Skeletal muscle satellite cell (primary cell): ENCODE results near the gene FGD5.

Experiments used
- H3K27me3 ChIP-seq: 2 replicates; pipeline ENCODE4 v1.7.0; 2013; ENCODE audit warnings: low read length; ENCODE audit not compliant: control insufficient read depth, insufficient read depth
- H3K36me3 ChIP-seq: 2 replicates; pipeline ENCODE4 v1.7.0; 2013; ENCODE audit warnings: mild to moderate bottlenecking, control low read depth, low read length; ENCODE audit not compliant: insufficient read depth
- H3K4me1 ChIP-seq: 2 replicates; pipeline ENCODE4 v1.7.0; 2013; ENCODE audit warnings: low read length; ENCODE audit not compliant: control insufficient read depth, insufficient read depth
- H3K4me2 ChIP-seq: 2 replicates; pipeline ENCODE4 v1.7.0; 2013; ENCODE audit warnings: mild to moderate bottlenecking, low read length
- H3K4me3 ChIP-seq: 2 replicates; pipeline ENCODE4 v1.7.0; 2013; ENCODE audit warnings: low read length
- H3K9ac ChIP-seq: 2 replicates; pipeline ENCODE4 v1.7.0; 2013; ENCODE audit warnings: mild to moderate bottlenecking, low read depth, low read length, moderate library complexity
- H3K9me3 ChIP-seq: replicated peaks from 2 replicates; pipeline ENCODE4 v1.7.0; 2013; ENCODE audit warnings: mild to moderate bottlenecking, control low read depth, low read length

Gene FGD5

GRCh38 chr3:14957925-14958324, 139.2 kb downstream of the FGD5 start:
- no peak overlapping the region for H3K9ac ChIP-seq

GRCh38 chr3:14959359-14959943, 140.7 kb downstream of the FGD5 start:
- Histone ChIP-seq H3K9ac (no peak overlapping the region), H3K27me3 (no peaks in the 10 kb centered on the region), H3K36me3 (no peaks in the 10 kb centered on the region), H3K4me2 (no peak overlapping the region), H3K9me3 (no peaks in the 10 kb centered on the region), H3K4me1 (peaks cover 15% of the 10 kb centered on the region), H3K4me3 (no peak overlapping the region)

More at GRCh38 chr3:14957925-14958324, 139.2 kb downstream of the FGD5 start:
- Histone ChIP-seq H3K9me3 (no peaks in the 10 kb centered on the region), H3K4me3 (no peak overlapping the region), H3K36me3 (no peaks in the 10 kb centered on the region), H3K4me1 (peaks cover 12% of the 10 kb centered on the region), H3K4me2 (no peak overlapping the region), H3K27me3 (no peaks in the 10 kb centered on the region)

DNA sequence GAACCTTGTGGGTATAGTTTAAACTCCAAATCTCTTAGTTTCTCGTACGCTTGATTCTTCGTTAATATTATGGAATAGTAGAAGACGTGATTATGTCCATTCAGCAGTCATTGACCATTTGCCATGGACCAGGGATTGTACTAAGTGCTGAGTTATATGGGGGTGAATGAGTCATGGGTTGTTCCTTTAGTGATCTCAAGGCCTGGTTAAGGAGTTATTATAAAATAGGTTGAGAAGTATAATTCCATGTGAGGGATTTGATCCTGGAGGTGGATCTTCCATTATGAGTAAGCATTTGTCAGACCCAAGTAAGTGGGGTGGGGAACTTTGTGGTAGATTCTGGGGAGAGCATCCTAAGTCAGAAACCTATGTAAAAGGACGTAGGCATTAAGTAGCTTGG, 144.0 kb downstream of the FGD5 start:
- H3K9ac ChIP-seq, result no peak overlapping the region
- H3K36me3 ChIP-seq, result peaks cover 3% of the 10 kb centered on the region
- H3K4me2 ChIP-seq, result peak overlapping the region; percentile 4
- H3K27me3 ChIP-seq, result no peaks in the 10 kb centered on the region
- no peaks in the 10 kb centered on the region for H3K9me3 ChIP-seq
- H3K4me3 ChIP-seq, result no peak overlapping the region
- H3K4me1 ChIP-seq, result peaks cover 15% of the 10 kb centered on the region

DNA sequence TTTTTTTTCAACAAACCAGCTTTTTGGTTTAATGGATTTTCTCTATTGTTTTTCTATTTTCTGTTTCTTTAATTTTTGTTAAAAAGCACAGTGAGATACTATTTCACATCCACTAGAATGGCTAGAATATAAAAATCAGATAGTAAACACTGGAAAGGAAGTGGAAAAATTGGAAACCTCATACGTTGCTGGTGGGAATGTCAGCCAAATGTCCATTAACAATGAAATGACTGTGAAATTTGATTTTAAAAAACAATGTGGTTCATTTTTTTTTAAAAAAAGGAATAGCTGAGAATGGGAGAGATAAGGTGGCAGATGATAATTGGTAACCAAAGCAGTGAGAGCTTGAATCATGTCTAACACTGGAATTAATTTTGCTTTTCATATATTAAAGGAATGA, 148.5 kb downstream of the FGD5 start:
- Histone ChIP-seq H3K36me3 (peaks cover 4% of the 10 kb centered on the region), H3K4me2 (no peak overlapping the region), H3K27me3 (no peaks in the 10 kb centered on the region), H3K9me3 (no peaks in the 10 kb centered on the region), H3K9ac (no peak overlapping the region), H3K4me3 (no peak overlapping the region), H3K4me1 (peaks cover 10% of the 10 kb centered on the region)

DNA sequence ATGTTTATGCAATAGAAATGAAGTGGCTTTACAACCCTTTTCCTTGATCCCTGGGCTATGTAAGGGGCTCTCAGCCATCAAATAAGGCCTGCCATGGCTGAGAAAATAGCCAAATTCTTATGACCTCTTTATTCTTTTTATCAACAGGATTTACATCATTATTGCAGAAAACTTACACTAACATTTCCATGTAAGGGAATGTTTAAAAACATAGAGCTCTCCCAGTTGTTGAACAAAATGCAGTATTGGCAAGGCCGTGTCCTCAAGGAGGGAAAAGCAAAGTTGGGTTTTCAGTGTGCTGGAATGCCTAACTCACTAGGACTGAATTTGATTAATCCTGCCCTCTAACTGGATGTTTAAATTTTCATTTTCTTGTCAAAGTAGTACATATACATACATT, 150.9 kb downstream of the FGD5 start:
- H3K9me3 ChIP-seq, result no peaks in the 10 kb centered on the region
- H3K36me3 ChIP-seq, result peaks cover 16% of the 10 kb centered on the region
- H3K4me2 ChIP-seq, result no peak overlapping the region
- no peaks in the 10 kb centered on the region for H3K27me3 ChIP-seq
- no peak overlapping the region for H3K9ac ChIP-seq
- no peak overlapping the region for H3K4me3 ChIP-seq
- H3K4me1 ChIP-seq, result no peaks in the 10 kb centered on the region

DNA sequence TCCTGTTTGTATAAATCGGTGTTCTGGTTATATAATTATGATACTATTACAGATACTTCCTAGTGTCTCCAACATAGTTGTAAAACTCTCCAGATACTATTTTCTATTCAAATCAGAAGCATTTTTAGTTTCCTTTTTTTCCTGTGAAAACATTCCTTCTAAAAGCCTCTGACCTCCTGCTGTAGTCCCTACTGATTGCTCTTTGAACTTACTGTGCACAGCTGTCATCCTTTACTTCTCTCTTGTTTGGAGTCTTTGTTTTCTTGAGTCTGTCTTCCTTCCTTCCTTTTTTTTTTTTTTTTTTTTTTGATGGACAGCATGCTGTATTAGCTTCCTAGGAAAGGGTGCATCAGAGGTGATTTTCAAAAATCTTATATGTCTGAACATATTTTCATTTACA, 157.6 kb downstream of the FGD5 start:
- H3K4me3 ChIP-seq, result no peak overlapping the region
- no peak overlapping the region for H3K4me2 ChIP-seq

DNA sequence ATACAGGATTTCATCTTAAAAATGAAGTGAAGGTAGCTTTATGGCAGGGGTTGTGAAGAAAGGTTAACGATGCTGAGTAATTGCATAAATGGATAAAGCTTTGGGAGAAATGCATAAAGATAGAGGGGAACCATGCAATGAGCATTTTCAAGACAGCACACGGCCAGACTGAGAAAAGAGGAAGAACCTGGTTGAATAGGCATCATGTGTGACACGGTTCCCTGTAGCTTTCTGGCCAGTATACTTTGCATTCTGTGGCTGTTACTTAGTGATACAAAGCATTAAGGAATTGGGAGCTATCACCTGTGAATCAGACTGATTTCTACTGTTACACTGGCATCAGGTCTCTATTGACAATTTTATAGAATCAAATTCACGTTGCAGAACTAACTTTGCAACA, 161.9 kb downstream of the FGD5 start:
- Histone ChIP-seq H3K9me3 (no peaks in the 10 kb centered on the region), H3K4me3 (no peak overlapping the region), H3K9ac (no peak overlapping the region), H3K36me3 (no peaks in the 10 kb centered on the region), H3K4me1 (no peaks in the 10 kb centered on the region), H3K27me3 (no peaks in the 10 kb centered on the region), H3K4me2 (no peak overlapping the region)

More for the DNA sequence above, 157.6 kb downstream of the FGD5 start:
- H3K9ac ChIP-seq, result no peak overlapping the region
- H3K36me3 ChIP-seq, result peaks cover 13% of the 10 kb centered on the region
- no peaks in the 10 kb centered on the region for H3K27me3 ChIP-seq
- H3K9me3 ChIP-seq, result no peaks in the 10 kb centered on the region
- no peaks in the 10 kb centered on the region for H3K4me1 ChIP-seq
